Erythroblast (primary cell): ENCODE data around the gene AXIN2.

Experiments used
- GATA1 ChIP-seq: IDR thresholded peaks from 2 replicates; pipeline ENCODE4 v1.6.1; 2011; ENCODE audit warnings: low read depth, mild to moderate bottlenecking, control low read depth, low read length, moderate library complexity
- POLR2A ChIP-seq: IDR thresholded peaks from 2 replicates; pipeline ENCODE4 v1.6.1; 2011; ENCODE audit warnings: mild to moderate bottlenecking, low read length

GRCh38 chr17:65515959-65516948, 45.2 kb downstream of the AXIN2 start:
- TF ChIP-seq POLR2A (no peak), GATA1 (no peak)
